RPMI8226 (cell line): ENCODE results near the gene HCAR3.
"Not testable (repeated sequence)": the region's sequence is repeated elsewhere in the genome, so short reads cannot be mapped to it uniquely, and the experiment has no call there.

Experiments
- DNase-seq: peaks from one replicate; pipeline ENCODE4 v3.0.0-alpha.2; 2015

The HCAR3 gene

DNA sequence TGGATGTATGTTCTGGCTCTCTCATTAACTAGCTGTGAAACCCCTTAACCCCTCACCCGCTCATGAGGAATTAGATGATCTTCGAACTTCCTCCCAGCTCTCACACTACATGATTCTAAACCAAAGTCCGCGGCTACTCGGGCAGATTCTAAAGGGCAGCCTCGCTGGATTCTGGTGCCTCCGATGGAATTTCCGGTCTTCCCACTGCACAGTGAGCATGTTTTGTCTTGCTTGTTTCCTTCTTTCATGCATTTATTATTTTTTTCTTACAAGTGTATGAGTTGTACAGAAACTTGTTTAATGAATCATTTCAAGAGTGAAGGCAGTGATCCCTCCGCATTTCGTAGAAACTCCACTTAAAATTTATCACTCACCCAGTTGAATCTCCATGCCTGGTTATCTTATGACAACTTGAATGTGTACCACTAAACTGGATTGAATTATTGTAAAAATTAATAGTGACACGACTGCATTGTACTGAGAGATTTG is 4.5 kb upstream of the HCAR3 start:
- no peak for DNase-seq

DNA sequence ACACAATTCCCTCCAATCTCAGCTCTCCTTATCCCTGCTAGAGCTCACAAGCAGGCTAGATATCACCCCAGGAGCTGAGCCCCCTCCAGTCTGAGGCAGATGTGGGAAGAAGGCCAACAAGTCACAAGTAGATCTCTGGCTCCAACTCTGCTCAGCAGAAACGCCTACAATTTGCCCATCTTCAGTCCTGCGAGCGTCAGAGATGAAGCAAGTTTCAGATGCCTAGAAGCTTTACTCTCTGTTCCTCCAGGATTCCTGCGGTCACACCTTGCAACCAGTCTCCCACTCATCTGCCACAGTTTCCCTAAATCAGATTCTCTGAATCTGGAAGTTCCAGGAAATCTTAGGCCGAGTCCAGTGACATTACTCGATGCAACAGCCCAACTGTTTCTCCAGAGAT is 1.4 kb downstream of the HCAR3 start:
- not testable (repeated sequence) for DNase-seq

DNA sequence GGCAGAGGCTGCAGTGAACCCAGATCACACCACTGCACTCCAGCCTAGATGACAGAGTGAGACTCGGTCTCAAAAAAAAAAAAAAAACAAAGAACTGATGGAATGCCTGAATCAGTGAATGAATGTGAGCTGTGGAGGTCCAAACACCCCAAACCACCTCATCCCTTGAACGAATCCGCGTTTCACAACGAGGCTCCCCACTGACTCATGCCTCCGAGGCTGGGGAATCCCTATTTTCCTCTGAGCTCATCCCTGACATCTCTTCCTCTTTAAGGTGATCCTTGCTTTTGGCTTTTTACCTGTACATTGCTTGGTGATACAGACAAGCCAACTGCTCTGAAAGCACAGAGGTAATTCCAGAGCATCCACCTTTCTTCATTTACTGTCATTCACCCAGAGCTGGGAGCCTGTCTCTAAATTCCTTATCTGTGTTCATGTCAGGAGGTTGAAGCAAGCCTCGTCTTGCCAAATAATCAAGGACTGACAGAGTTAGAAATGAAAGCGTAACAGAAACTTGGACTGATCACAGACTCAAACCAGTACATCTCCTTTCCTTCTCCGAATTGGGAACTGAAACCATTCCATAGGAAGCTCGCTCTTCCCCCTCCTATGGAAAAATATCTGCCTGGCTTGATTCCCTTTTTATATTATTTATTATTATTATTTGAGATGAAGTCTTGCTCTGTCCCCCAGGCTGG is 3.0 kb downstream of the HCAR3 start:
- DNase-seq, result not testable (repeated sequence)

DNA sequence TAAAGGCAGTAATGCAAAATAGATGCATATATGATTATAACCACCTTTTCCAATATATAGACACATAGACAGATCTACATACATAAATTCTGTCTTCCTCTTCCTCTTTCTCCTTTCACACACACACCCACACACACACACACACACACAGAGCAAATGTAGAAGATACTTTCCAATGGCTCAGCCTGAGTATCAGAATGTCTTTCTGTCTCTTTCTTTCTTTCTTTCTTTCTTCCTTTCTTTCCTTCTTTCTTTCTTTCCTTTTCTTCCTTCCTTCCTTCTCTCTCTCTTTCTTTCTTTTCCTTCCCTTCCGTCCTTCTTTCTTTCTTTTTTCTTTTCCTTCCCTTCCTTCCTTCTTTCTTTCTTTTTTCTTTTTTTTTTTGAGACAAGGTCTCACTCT is 5.3 kb downstream of the HCAR3 start:
- DNase-seq, result not testable (repeated sequence)

DNA sequence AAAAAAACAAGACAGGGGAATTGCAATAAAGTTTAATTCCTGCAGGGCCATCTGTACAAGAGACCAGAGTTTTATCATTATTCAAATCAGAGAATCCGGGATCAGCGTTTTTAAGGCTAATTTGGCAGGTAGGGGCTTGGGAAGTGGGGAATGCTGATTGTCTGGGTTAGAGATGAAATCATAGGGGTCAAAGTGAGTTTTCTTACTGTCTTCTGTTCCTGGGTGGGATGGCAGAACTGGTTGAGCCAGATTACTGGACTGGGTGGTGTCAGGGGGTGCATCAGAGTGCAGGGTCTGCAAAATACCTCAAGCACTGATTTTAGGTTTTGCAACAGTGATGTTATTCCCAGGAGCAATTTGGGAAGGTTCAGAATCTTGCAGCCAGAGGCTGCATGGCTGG is 6.3 kb downstream of the HCAR3 start:
- DNase-seq, result not testable (repeated sequence)

DNA sequence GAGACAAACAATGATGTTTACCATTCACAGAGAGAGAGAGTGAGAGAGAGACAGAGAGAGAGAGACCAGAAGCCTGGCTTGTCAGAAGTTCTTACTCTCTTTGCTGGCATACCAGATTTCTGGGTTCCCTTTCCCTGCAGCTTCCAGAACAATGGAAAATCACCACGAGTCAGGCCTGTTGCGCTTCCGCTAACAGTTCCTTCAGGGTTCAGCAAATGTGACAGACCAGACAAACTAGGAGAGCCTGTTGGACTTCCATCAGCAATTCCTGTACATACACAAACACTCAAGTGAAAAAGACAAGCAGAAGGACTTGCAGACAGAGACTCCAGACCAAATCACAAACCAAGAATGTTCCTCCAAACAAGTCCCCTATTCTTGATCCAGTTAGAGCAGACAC is 7.3 kb downstream of the HCAR3 start:
- not testable (repeated sequence) for DNase-seq

DNA sequence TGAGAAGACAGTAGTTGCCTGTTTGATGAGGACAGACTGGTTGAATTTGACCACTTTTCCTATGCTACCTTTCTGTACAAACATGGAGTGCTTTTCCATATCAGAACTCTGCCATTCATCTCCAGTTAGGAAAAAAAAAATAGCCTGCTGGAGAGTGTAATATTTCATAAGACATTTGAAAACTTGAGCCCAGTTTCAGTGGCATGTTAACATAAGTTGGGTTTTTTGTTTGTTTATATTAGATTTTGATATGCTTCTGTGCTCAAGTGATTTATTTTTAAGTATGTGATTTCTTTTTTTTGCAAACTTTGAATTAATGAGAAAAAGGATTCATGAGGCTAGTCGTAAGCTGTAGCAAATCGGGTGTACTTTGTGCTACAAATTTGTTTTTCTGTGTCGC is 12.8 kb downstream of the HCAR3 start:
- DNase-seq, result not testable (repeated sequence)

DNA sequence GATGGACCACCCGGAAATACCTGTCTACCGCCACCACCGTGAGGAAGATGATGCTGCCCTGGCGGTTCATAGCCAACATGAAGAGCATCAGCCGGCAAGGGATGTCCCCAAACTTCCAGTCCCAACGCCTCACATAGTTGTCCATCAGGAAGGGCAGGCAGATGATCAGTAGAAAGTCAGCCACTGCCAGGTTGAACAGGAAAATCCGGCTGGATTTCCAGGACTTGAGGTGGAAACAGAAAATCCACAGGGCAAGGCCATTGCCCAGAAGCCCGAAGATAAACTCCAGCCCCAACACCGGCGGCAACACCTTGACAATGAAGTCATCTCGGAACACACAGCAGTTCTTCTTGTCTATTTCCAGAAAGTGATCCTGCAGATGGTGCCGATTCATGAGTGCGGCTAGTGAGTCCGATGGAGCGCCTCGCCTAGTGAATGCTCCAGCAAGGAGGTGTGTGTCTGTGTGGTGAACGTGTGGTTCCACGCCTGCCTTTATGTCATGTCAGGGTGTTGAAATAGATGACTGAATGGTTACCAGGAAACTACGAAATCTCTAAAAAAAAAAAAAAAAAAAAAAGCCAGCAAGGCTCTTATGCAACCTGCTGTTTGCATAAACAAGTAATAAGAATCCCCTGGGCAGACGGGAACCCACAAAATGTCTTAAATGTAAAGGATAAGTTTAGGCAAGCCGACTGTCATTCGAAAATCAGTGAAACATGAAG is 13.6 kb downstream of the HCAR3 start, which contains the start of gene HCAR2:
HCAR2 (minus strand) TSS at position 468 of the 722 bp plus-strand sequence; CDS start at position 394, 74 bp downstream.
- not testable (repeated sequence) for DNase-seq

DNA sequence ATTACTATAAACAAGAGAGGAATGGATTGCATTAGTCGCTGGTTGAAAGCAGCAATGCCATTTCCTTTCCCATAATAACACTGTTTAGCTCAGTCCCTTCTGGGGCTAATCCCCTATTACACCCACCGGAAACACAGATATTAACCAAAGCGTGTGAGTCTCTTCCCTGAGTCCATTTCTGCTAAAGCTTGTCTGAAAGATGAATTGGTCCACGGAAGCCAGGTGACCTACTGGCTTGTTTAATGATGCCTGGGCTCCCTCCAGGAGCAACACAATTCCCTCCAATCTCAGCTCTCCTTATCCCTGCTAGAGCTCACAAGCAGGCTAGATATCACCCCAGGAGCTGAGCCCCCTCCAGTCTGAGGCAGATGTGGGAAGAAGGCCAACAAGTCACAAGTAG is 15.1 kb downstream of the HCAR3 start:
- DNase-seq, result not testable (repeated sequence)

DNA sequence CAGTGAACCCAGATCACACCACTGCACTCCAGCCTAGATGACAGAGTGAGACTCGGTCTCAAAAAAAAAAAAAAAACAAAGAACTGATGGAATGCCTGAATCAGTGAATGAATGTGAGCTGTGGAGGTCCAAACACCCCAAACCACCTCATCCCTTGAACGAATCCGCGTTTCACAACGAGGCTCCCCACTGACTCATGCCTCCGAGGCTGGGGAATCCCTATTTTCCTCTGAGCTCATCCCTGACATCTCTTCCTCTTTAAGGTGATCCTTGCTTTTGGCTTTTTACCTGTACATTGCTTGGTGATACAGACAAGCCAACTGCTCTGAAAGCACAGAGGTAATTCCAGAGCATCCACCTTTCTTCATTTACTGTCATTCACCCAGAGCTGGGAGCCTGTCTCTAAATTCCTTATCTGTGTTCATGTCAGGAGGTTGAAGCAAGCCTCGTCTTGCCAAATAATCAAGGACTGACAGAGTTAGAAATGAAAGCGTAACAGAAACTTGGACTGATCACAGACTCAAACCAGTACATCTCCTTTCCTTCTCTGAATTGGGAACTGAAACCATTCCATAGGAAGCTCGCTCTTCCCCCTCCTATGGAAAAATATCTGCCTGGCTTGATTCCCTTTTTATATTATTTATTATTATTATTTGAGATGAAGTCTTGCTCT is 16.4 kb downstream of the HCAR3 start:
- not testable (repeated sequence) for DNase-seq

DNA sequence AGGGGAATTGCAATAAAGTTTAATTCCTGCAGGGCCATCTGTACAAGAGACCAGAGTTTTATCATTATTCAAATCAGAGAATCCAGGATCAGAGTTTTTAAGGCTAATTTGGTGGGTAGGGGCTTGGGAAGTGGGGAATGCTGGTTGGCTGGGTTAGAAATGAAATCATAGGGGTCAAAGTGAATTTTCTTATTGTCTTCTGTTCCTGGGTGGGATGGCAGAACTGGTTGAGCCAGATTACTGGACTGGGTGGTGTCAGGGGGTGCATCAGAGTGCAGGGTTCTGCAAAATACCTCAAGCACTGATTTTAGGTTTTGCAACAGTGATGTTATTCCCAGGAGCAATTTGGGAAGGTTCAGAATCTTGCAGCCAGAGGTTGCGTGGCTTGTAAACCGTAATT is 19.7 kb downstream of the HCAR3 start:
- DNase-seq, result not testable (repeated sequence)

DNA sequence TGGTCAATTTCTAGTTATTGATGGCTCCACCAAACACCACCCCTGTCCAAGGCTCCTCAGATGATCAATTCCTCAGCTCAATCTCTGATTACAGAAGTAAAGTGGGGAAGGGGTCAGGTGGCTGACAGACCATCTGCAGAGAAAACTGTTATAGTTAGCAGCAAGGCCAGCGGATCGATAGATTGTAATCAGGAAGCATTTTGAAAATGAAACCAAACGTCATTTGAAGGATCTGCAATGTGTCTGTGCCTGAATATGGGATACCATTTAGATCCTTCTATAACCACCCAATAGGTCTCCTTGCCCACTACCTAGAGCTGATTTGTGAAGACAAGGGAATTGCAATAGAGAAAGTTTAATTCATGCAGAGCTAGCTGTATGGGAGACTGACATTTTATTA is 25.0 kb downstream of the HCAR3 start:
- DNase-seq, result no peak

DNA sequence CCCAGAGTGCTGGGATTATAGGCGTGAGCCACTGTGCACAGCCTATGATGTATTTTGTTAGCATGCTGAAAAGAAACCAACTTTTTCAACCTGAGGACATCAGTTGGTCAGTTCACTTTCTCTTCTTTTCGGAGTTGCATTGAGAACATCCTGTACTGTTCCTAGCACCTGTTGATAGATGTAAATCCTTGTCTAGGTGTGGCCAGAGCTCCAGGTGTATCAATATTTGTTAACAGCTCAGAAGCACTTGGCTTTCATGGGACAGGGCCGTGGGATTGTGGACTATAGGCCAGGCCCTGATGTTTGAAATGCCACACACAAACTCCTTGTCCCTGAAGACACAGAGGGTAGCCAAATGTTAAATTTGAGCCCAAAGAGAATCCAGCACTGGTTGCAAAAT is 28.3 kb downstream of the HCAR3 start:
- DNase-seq, result no peak

DNA sequence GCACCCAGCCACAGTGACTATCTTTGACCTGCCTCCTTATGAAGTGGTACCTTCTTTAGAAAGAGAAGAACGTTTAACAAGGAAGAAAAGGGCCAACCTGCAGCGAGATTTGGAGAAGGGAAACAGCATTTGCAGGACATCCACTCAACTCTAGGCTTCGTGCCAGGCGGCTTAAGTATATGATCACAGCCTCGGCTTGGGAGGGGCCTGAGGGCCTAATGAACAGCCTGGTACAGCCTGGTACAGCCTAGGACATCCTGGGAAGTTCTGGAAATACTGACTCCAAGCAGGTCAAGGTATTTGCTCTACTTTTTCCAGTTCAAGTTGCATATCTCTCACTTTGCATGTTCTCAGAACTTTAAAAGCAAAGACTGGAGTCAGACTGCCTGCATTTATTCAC is 29.5 kb downstream of the HCAR3 start:
- peak; percentile 42 for DNase-seq

DNA sequence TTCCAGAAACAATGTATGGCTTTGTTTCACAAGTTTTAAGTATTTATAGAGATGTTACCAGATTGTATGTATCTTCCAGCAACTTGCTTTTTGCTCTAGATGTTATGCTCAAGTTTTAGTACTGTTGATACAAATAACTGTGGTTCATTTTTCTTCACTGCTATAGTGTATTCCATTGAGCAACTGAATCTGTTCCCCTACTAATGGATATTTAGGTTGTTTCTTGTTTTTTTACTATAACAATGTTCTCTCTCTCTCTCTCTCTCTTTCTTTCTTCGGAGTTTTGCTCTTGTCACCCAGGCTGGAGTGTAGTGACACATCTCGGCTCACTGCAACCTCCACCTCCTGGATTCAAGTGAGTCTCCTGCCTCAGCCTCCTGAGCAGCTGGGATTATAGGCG is 30.1 kb downstream of the HCAR3 start:
- DNase-seq, result no peak

DNA sequence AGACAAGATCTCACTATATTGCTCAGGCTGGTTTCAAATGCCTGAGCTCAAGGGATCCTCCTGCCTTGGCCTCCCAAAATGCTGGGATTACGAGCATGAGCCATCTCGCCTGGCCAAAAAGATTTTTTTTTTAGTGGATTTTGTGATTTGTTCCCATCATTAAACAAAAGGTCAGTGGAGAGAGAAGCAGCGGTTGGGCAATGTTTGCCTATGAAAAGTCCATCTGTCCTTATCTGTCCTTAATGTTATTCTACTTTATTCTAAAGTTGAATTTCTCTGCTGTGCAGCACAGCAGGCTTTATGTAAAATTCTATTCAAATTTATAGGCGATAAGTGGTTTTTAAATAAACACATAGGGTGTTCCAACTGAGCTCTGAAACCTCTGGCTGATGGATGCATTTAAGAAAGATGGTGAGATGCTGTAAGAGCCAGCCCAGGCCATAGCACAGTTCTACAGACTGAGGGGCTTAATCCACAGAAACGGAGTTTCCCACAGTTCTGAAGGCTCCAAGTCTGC is 32.3 kb downstream of the HCAR3 start:
- DNase-seq, result no peak

DNA sequence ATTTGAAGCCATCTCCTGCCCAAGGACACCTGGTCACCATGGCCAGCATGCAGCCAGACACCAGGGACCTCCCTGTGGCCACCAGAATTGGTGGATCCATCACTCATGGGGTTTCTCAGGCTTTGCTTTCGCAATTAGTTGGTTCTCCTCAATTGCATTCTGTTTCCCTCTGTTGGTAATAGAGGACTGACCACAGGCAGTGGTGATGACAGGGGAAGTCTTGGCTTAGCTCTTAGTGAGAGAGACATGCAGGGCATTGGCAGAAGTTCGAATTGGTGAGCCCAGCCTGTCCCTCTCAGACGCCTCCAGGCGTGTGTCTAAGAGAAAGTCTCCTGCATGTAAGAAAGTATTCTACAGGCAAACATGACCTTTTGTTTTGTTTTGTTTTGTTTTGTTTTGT is 34.8 kb downstream of the HCAR3 start:
- DNase-seq, result no peak

DNA sequence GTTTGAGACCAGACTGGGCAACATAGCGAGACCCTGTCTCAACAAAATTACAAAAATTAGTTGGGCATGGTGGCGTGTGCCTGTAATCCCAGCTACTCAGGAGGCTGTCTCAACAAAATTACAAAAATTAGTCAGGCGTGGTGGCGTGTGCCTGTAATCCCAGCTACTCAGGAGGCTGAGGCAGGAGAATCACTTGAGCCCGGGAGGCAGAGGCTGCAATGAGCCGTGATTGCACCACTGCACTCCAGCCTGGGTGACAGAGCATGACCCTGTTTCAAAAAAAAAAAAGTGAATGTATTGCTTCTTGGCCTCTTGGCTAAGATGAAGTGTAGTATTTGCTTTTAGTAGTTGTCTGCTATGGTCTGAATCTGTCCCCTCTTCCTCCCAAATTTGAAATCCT is 35.6 kb downstream of the HCAR3 start:
- DNase-seq, result not testable (repeated sequence)

DNA sequence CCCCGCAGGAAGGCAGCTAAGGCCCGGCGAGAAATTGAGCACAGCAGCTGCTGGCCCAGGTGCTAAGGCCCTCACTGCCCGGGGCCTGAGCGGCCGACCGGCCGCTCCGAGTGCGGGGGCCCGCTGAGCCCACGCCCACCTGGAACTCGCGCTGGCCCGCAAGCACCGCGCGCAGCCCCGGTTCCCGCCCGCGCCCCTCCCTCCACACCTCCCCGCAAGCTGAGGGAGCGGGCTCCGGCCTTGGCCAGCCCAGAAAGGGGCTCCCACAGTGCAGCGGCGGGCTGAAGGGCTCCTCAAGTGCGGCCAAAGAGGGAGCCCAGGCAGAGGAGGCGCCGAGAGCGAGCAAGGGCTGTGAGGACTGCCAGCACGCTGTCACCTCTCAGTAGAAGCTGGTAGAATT is 39.8 kb downstream of the HCAR3 start:
- DNase-seq, result not testable (repeated sequence)

DNA sequence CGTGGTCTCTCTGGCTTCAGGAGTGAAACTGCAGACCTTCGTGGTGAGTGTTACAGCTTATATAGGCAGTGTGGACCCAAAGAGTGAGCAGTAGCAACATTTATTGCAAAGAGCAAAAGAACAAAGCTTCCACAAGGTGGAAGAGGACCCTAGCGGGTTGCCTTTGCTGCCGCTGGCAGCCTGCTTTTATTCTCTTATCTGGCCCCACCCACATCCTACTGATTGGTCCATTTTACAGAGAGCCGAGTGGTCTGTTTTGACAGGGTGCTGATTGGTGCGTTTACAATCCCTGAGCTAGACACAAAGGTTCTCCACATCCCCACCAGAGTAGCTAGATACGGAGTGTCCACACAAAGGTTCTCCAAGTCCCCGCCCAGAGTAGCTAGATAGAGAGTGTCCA is 40.6 kb downstream of the HCAR3 start:
- DNase-seq, result not testable (repeated sequence)

DNA sequence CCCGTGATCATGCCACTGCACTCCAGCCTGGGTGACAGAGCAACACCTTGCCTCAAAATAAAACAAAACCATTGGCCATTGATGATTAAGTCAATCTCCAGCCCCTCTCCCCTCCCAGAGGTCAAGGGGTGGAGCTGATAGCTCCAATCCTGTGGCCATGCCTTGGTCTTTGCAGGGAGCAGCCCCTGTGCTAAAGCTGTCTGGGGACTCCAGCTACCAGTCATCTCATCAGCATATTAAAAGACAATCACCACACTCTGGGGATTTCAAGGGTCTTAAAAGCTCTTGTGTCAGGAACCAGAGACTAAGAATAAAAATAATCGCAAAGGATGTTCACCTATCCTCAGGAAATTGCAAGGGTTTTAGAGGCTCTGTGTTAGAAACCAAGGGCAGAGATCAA is 44.1 kb downstream of the HCAR3 start:
- no peak for DNase-seq

DNA sequence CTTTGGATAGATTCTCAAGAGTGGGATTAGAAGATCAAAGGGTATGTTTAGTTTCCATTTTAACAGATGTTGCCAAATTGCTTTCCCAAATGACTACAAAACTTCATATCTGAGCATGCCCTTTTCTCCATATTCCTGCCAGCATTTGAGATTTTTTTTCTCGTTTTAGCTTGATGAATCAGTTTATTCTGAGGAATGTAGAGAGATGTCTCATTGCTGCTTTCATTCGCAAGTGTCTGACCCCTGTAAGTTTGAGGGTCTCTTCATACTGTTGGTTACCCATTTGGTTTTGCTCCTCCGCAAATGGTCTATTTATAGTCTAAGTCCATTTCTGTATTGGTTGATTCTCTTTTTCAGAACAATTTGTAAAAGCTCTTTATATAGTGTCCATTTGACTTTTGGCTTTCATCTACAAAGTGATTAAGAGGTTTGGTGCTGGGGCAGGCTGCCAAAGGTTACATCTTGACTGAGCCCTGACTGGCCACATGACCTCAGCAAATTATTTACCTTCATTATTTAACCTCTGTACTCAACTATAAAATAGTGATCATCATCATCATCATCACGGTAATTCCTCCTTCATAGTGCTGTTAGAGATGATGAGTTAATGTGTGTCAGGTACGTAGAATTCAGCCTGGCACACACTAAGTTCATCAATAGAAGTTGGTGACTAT is 47.1 kb downstream of the HCAR3 start:
- DNase-seq, result no peak

DNA sequence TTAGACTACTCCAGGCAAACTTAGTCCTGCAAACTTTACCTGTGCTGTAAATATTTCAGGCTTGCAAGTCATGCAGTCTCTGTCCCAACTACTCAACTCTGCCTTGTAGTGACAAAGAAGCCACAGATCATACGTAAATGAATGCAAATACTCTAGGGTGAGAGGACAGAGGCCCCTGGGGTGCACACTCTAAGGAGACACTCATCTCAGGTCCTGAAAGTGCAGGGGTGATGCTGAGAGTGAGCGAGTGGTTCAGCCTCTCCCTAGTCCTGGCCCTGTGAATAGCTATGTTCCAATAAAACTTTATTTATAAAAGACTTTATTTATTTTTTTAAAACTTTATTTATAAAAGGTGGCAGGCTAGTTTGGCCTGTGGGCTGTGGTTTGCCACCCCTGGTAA is 48.3 kb downstream of the HCAR3 start:
- DNase-seq, result no peak
